IPS DF 19.7 (cell line): ENCODE data around the gene SH3GLB2.
"Not testable (repeated sequence)": the region's sequence is repeated elsewhere in the genome, so short reads cannot be mapped to it uniquely, and the experiment has no call there.

ENCODE experiments used
- DNase-seq: peaks from one replicate; pipeline ENCODE4 v3.0.0-alpha.2; 2013; ENCODE audit warnings: low read depth, low spot score

Gene SH3GLB2

DNA sequence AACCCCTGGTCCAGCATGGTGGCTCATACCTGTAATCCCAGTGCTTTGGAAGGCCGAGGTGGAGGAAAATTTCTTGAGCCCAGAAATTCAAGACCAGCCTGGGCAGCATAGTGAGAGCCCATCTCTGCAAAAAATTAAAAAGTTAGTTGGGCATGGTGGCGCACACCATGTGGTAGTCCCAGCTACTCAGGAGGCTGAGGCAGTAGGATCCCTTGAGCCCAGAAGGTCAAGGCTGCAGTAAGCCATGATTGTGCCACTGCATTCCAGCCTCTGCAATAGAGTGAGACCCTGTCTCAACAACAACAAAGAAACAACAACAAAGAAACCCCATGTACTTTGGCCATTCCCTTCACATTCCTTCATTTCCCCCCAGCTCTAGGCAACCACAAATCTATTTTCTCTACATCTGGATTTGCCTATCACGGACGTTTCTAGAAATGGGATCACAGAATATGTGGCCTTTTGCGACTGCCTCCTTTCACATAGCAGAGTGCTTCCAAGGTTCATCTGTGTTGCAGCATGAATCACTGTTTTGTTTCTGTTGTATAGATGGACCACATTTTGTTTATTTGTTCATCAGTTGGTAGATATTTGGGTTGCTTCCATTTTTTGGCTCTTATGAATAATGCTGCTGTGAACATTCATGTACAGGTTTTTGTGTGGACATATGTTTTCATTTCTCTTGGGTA lies 26.2 kb upstream of the SH3GLB2 start:
- no peak for DNase-seq

DNA sequence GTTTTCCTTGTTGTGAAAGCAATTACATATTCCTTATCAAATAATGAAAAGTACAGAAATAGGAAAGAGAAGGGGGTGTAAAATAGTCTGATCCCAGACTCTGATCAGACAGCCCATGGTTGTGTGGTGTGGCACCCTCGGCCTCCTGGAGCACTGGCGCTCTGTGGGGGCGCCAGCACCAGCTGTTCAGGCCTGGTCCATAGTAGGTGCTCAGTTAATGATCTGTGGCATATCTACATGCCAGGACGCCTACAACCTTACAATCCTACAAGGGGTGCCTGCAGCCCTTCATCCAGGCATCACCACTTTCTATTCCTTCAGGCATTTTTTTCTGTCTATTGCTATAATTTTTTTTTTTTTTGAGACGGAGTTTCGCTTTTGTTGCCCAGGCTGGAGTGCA lies 24.9 kb upstream of the SH3GLB2 start:
- DNase-seq, result no peak

DNA sequence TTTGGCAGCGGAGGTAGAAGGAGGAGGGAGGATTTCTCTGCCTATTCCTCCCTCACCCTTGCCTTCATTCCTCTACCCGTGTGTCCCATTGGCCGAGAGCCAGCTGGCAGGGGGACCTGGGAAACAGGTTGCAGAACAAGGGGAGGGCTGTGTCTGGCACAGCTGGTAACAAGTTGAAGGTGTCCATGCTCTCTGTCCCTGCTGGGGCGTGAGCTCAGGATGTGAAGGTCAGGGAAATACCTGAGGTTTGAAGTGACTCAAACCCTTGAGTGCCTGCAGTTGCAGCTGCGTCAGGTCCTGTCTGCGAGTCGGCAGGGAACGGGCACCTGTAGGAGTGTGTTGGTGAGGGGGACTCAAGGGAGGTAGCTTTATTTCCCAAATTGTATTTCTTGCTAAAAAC lies 24.5 kb upstream of the SH3GLB2 start:
- DNase-seq, result no peak

DNA sequence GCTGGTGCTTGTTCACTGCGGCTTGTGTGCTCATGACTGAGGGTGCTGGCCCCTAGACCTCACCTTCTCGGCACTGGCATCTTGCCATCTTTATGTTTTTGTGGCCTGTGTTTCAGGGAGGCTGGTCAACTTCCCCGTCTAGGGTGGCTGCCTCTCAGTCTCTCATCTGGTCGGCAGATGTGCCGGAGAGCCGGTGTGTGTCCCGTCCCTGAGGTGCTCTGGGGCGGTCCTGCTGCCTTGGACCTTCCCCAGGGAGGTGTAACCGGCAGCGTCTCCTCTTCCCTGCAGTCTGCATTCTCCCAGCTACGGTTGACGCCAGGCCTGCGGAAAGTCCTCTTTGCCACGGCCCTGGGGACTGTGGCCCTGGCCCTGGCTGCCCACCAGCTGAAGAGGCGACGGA lies 13.9 kb upstream of the SH3GLB2 start:
- DNase-seq, result no peak

- no peak for DNase-seq
Measured at GRCh38 chr9:129040113-129040643, 12.0 kb upstream of the SH3GLB2 start.

DNA sequence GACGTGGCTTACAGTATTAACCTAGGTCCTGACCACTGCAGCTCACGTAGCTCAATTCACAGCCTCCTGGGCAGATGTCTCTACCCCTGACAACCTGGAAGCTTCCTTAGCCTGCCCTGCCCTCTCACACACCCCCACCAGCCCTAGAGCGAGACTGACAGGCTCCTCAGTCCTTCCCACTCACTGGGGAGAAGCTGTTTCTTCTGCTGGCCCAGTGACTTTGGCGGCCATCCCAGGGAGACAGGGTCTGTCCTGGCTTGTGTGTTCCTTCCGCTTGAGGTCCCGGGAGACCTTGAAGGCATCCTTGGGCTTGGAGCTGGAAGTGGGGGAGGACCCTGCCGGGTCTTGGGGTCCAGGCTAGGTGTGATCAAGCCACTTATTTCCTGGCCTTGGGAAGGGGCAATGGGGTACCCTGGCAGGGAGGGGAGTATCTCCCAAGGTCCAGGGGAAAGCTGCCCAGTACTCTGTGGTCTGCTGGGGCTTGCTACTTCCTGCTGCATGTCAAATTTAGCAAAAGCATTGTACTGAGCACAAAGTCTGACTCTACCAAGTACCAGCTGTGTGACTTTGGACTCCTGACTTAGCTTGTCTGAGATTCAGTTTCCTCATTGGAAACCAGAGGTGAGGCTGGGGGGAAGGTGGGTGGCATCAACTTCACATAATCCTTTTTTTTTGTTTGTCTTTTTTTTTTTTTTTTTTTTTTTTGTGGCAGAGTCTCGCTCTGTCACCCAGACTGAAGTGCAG lies 10.2 kb upstream of the SH3GLB2 start:
- DNase-seq, result no peak

DNA sequence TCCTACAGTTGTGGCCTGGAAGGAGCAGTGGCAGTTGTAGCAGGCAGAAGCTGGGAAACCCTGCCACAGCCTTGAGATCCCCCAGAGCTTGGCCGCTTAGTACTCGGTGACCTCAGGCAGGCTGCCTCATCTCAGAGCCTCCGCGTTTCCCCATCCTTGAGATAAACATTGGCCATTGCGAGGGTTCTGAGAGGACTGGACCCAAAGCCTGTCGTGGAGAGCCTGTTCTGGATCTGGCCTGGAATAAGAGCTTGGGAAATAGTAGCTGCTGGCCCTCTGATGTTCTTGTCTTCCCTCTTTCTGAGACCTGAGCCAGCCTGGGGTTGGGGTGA lies 9.6 kb upstream of the SH3GLB2 start:
- no peak for DNase-seq

DNA sequence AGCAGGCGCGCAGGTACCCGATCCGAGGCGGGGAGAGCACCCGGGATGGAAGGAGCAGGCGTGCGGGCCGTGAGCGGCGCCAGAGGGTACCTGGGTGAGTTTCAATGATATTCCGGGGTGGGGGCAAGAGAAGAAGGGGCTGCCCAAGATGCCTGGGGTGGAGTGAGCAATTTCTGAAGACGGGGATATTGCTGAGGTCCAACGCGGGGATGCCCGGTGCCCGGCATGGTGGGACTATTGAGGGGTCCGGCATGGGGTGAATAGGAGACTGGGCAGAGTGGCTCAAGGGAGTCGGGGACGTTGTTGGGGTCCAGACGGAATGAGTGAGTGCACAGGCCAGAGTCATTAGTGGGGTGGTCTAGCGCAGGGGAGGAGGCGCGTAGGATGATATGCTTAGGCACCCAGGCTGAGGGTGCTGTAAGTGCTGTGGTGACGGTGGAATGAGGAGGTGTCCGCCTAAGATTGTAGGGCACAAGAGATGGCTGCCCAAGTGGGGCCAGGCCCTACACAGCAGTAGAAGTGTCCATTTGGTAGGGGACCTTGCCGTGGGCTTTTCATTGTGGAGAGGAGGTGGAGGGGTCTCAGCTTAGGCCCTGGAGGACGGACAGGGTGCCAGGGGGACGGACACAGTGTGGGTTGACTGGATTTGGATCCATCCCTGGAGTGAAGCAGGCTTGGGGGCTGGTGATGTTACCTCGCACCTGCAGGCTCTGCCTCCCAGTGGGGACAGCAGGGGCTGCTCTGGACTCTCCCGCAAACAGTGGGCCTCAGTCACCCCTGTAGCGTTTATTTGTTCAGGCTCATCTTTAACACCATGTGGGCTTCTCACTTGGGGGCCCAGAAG lies 9.0 kb upstream of the SH3GLB2 start:
- DNase-seq, result no peak

DNA sequence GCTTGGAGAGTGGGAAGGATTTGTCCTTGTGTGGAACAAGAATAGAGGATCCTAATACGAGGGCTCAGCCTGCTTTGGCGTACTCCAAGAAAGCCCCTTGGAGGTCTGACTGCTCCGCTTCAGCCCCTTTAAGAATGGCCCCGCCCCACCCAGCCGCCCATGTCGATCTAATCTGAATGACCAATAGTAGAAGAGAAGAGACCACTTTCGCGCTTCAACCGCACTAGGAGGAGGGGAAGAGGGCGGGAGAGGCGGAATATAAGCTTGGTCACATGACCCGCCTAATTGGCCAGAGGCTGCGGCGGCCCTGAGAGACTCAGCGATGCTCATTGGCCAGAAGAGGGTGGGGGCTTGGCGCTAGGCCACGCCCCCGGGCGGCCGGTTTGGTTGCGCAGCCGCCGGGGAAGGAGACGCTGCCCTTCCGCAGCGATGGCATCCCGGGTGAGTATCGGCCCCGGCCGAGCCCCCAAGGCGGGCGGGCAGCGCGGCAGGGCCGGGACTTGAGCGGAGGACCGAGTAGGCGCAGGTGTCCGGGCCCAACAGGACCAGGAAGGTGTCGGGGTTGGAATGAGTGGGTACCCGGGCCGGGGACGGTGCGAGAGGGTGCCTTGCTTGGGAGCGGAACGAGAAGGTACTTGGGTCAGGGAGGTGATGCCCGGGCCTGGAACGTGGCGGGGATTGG lies 8.3 kb upstream of the SH3GLB2 start, which contains the start of gene MIGA2:
Gene MIGA2 (plus strand): TSS at position 386 of the 682 bp plus-strand sequence. CDS start 3,969 bp downstream, outside the sequence.
- DNase-seq, result peak; percentile 98

DNA sequence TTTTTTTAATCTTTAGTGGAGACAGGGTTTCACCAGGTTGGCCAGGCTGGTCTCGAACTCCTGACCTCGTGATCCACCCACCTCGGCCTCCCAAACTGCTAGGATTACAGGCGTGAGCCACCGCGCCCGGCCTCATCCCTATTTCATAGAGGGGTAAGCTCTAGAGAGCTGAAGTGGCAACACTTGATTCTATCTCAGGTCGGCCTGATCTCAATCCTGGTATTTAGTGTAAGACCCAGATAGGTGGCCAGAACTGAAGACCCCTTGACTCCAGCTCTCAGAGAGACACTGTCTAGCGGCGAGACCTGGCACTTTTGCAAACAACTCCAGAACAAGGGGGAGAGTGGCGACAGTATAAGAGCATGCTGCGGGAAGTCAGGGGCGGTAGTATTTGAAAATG lies 7.7 kb upstream of the SH3GLB2 start:
- not testable (repeated sequence) for DNase-seq

GRCh38 chr9:129033216-129033615 lies 5.1 kb upstream of the SH3GLB2 start:
- DNase-seq, result no peak

DNA sequence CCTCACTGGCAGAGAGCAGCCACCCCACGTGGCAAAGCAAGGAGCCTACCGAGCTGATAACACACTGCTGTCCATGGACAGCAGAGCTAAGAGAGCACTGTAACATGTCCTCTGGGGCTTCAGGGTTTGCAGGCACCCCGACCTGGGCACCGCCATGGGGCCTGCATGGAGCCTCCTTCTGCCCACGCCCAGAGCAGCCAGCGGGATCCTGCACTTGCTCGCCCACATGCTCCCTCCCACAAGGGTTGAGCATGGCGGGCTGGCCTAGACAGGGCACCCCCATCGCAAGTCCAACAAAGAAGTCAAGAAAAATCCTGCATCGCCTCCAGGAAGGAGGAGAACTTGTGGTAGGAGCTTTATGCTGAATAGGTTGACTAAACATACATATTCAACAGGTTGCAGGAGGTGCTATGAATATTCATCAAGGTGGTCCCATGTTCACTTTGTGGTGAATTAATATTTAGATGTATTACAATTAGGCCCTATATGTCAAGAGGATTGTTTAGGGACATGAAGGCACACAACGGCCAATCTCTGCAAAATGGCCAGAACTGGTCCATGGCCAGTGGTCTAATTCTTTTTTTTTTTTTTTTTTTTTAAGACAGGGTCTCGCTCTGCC lies 4.5 kb upstream of the SH3GLB2 start:
- DNase-seq, result no peak

GRCh38 chr9:129031514-129031913 lies 3.4 kb upstream of the SH3GLB2 start:
- no peak for DNase-seq

DNA sequence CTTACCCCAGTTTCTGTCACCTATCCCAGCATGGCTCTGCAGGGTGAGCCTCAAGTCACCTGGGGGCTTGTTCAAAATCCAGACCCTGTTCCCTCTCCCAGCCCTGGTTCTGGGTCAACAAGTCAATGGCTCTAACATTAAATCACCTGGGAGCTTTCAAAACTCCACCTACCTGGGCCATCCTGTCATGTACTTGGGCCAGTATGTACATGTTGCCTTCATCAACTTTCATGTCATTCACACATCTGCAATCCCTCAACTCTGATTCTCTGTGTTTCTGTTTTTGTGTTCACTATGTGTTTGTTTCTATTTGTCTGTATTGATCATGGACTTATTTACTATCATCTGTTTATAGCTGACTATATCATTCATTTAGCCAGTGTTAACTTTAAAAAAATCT lies 2.1 kb upstream of the SH3GLB2 start:
- no peak for DNase-seq

DNA sequence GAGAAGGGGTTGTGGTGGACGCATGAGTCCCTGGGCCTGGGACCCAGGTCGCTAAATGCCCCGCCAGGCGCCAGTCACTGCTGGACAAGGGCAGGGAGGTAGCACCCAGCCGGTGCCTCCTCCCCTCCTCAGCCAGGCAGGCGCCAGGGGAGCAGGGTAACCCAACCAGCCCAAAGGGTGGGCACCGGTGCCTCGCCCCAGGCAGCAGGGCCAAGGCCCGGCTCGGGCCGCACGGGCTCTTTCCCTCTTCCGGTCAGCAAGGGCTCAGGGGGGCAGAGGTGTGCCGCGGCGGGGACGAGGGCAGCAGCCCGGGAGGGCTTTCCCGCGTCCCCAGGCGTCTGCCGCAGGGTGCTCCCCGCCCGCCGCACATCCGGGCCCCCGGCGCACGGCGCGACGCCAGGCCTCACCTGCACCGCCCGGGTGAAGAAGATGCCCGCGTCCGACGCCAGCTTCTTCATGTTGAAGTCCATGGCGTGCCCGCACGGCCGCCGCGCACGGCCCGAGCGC lies 393 bp downstream of the SH3GLB2 start:
- no peak for DNase-seq

DNA sequence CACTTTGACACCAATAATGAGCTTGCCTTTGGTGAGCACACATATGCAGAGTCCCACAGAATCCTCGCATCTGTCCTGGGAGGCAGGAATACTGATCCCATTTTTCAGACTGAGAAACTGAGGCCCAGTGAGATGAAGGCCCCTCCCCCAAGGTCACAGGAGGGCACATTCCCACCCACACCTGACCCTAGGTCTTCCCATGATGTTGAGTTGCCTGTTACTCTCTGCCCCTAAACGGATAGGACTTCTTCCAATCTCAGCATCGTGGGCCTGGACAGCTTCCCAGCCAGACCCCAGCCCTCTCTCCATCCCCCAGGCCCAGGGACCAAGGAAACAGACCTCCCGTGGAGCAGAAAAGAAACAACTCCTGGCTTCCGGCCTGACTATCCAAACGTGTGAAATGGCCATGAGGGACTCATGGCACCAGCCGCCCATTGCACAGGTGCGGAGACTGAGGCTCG lies 877 bp downstream of the SH3GLB2 start:
- DNase-seq, result no peak

- peak; percentile 38 for DNase-seq
Measured at GRCh38 chr9:129026442-129027223, 1.5 kb downstream of the SH3GLB2 start.

DNA sequence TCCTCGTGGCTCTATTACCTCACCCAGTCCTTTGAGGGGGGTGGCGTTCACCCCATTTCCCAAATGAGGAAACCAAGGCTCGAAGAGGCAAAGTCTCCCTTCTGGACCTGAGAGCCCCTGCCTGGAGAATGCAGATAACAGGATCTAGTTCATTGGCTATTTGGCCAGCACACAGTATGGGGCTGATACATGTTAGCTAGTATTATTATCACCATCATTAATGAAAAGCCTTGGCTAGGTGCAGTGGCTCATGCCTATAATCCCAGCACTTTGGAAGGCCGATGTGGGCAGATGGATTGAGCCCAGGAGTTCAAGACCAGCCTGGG lies 4.3 kb downstream of the SH3GLB2 start:
- no peak for DNase-seq

- DNase-seq, result no peak
Measured at GRCh38 chr9:129023036-129023907, 4.9 kb downstream of the SH3GLB2 start.
